GM21526 (cell line): ENCODE data around the gene GATA6.
"Not testable (repeated sequence)": the region's sequence is repeated elsewhere in the genome, so short reads cannot be mapped to it uniquely, and the experiment has no call there.

ENCODE experiments used
- ATAC-seq: cut with Tn5 transposase; IDR thresholded peaks from one replicate; pipeline ENCODE4 v1.9.1; 2021; ENCODE audit warnings: moderate library complexity; ENCODE audit not compliant: unreplicated experiment, low FRiP score

Gene GATA6

GRCh38 chr18:22200611-22201225 is 31.3 kb downstream of the GATA6 start:
- no peak for ATAC-seq

GRCh38 chr18:22203035-22203434 is 33.6 kb downstream of the GATA6 start:
- no peak for ATAC-seq

- no peak for ATAC-seq
These were observed 34.3 kb downstream of the GATA6 start for GRCh38 chr18:22203536-22204213.

GRCh38 chr18:22204214-22204536 is 34.8 kb downstream of the GATA6 start:
- ATAC-seq: no peak

GRCh38 chr18:22204996-22205395 is 35.6 kb downstream of the GATA6 start:
- ATAC-seq: no peak

GRCh38 chr18:22207021-22207758 is 37.8 kb downstream of the GATA6 start:
- no peak for ATAC-seq

- ATAC-seq: no peak
These were observed 40.9 kb downstream of the GATA6 start for GRCh38 chr18:22210311-22210754.

GRCh38 chr18:22211657-22212056 is 42.3 kb downstream of the GATA6 start:
- ATAC-seq: no peak

GRCh38 chr18:22213333-22213973 is 44.1 kb downstream of the GATA6 start:
- no peak for ATAC-seq

GRCh38 chr18:22214731-22215528 is 45.5 kb downstream of the GATA6 start:
- no peak for ATAC-seq

GRCh38 chr18:22218835-22219234 is 49.4 kb downstream of the GATA6 start:
- ATAC-seq: no peak

GRCh38 chr18:22219568-22220355 is 50.4 kb downstream of the GATA6 start:
- no peak for ATAC-seq

- not testable (repeated sequence) for ATAC-seq
These were observed 51.2 kb downstream of the GATA6 start for GRCh38 chr18:22220585-22220984.

- no peak for ATAC-seq
These were observed 52.0 kb downstream of the GATA6 start for GRCh38 chr18:22221350-22221749.

- ATAC-seq: no peak
These were observed 54.0 kb downstream of the GATA6 start for GRCh38 chr18:22223254-22223964.

- ATAC-seq: no peak
These were observed 54.6 kb downstream of the GATA6 start for GRCh38 chr18:22223965-22224322.

- no peak for ATAC-seq
These were observed 55.0 kb downstream of the GATA6 start for GRCh38 chr18:22224339-22224738.

GRCh38 chr18:22226801-22227200 is 57.4 kb downstream of the GATA6 start:
- no peak for ATAC-seq

GRCh38 chr18:22228976-22229375 is 59.6 kb downstream of the GATA6 start:
- no peak for ATAC-seq
